ENCODE results near the gene ULK4. TPM values are rescaled to one million over a fixed set of nuclear protein-coding genes. Genes with fewer than 3 reads are reported as not detected.
"Not testable (repeated sequence)": the region's sequence is repeated elsewhere in the genome, so short reads cannot be mapped to it uniquely, and the experiment has no call there.

The ULK4 gene
- total RNA-seq, 1 donor from 2014 or later, result 18.6 TPM

GRCh38 chr3:41290736-41291135 lies 671.2 kb downstream of the ULK4 start:
- intact Hi-C loops (cut with micrococcal nuclease), result no loop called here

GRCh38 chr3:41290306-41290705 lies 671.6 kb downstream of the ULK4 start:
- ChIA-PET POLR2A (no interaction called here), CTCF (no interaction called here)
- Mint-ChIP-seq H3K36me3 (ENCODE audit: low read depth) (no peaks in the 10 kb centered on the region), H3K4me1 (no peaks in the 10 kb centered on the region), H3K27me3 (no peaks in the 10 kb centered on the region), H3K27ac (no peak overlapping the region), H3K4me3 (no peak overlapping the region), H3K9me3 (peaks cover 2% of the 10 kb centered on the region)
- no peak for TF ChIP-seq CTCF (IDR thresholded peaks at IDR 0.05)
- DNase-seq, result no peak
- ATAC-seq (ENCODE audit: low read depth), result no peak
- intact Hi-C loops (cut with micrococcal nuclease), result no loop called here

More at GRCh38 chr3:41290736-41291135, 671.2 kb downstream of the ULK4 start:
- ChIA-PET CTCF (no interaction called here), POLR2A (no interaction called here)
- Mint-ChIP-seq H3K27me3 (no peaks in the 10 kb centered on the region), H3K4me3 (no peak overlapping the region), H3K9me3 (no peaks in the 10 kb centered on the region), H3K36me3 (ENCODE audit: low read depth) (no peaks in the 10 kb centered on the region), H3K4me1 (no peaks in the 10 kb centered on the region), H3K27ac (no peak overlapping the region)
- no peak for DNase-seq
- no peak for ATAC-seq (ENCODE audit: low read depth)
- no peak for TF ChIP-seq CTCF (IDR thresholded peaks at IDR 0.05)

DNA sequence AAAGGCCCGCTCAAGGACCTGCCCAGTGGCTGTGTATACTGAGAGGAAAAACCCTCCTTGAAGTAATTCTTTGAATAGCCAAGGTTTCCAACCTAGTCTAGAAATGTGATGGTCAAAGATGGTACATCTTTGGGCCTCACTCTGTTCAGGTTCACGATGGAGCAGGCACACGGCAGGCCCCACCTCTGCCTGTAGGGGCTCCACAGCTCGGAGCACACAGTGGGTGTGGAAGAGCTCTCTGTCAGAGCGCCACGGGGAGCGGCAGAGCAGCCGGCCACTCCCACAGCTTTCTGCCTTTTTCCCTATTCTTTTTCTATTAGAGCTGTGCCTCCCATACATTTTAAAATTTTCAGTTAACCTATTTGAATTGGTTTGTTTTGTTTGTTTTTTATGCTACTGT lies 673.1 kb downstream of the ULK4 start:
- intact Hi-C loops (cut with micrococcal nuclease), result no loop called here
- DNase-seq, result no peak
- no peak for ATAC-seq (ENCODE audit: low read depth)
- no peaks in the 10 kb centered on the region for H3K4me1 Mint-ChIP-seq
- H3K4me3 Mint-ChIP-seq, result no peak overlapping the region
- CTCF ChIA-PET, result no interaction called here
- POLR2A ChIA-PET, result no interaction called here
- peaks cover 8% of the 10 kb centered on the region for H3K9me3 Mint-ChIP-seq
- H3K27me3 Mint-ChIP-seq, result no peaks in the 10 kb centered on the region
- TF ChIP-seq CTCF (IDR thresholded peaks at IDR 0.05), result no peak
- no peak overlapping the region for H3K27ac Mint-ChIP-seq
- H3K36me3 Mint-ChIP-seq (ENCODE audit: low read depth), result no peaks in the 10 kb centered on the region

DNA sequence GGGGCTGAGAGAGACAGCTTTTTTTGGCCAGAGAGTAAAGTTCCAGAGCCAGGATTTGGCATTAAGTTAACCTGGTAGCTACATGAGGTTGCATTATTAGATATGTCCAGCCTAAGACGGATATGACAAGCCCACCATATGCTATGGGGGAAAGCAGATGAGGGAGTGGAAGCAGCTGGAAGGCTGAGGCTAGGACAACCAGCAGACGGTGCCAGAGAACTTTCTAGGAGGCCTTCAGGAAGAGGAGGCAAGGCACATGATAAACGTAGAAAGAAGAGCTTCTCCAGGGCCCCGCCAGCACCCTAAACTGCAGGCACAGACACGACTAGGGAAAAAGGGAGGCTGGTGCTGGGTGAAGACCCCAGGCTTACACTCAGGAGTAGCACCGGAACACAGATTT lies 675.6 kb downstream of the ULK4 start:
- no peak overlapping the region for H3K27ac Mint-ChIP-seq

GRCh38 chr3:41284934-41285333 lies 677.0 kb downstream of the ULK4 start:
- H3K27ac Mint-ChIP-seq; DNase-seq; H3K36me3 Mint-ChIP-seq (ENCODE audit: low read depth); POLR2A ChIA-PET; ATAC-seq (ENCODE audit: low read depth); H3K4me1 Mint-ChIP-seq; intact Hi-C loops (cut with micrococcal nuclease); H3K27me3 Mint-ChIP-seq; H3K4me3 Mint-ChIP-seq; CTCF ChIA-PET: not testable (repeated sequence)
- H3K9me3 Mint-ChIP-seq, result peaks cover 11% of the 10 kb centered on the region

More for the DNA sequence above, 675.6 kb downstream of the ULK4 start:
- Mint-ChIP-seq H3K36me3 (ENCODE audit: low read depth) (no peaks in the 10 kb centered on the region), H3K9me3 (peaks cover 11% of the 10 kb centered on the region), H3K4me3 (no peak overlapping the region), H3K27me3 (no peaks in the 10 kb centered on the region), H3K4me1 (no peaks in the 10 kb centered on the region)
- CTCF ChIA-PET, result interaction anchor here (0.8 kb wide), 1 partner anchor 72 kb away, joined by 3 read pairs; no protein-coding TSS in a partner anchor
- intact Hi-C loops (cut with micrococcal nuclease), result no loop called here
- no peak for DNase-seq
- no peak for TF ChIP-seq CTCF (IDR thresholded peaks at IDR 0.05)
- POLR2A ChIA-PET, result no interaction called here
- ATAC-seq (ENCODE audit: low read depth), result no peak

- CTCF ChIA-PET, result no interaction called here
- no peaks in the 10 kb centered on the region for H3K27me3 Mint-ChIP-seq
- H3K27ac Mint-ChIP-seq, result no peak overlapping the region
- H3K4me3 Mint-ChIP-seq, result no peak overlapping the region
- POLR2A ChIA-PET, result no interaction called here
- H3K36me3 Mint-ChIP-seq (ENCODE audit: low read depth), result peaks cover 9% of the 10 kb centered on the region
- H3K9me3 Mint-ChIP-seq, result peaks cover 8% of the 10 kb centered on the region
- intact Hi-C loops (cut with micrococcal nuclease), result no loop called here
- no peak for TF ChIP-seq CTCF (IDR thresholded peaks at IDR 0.05)
- no peaks in the 10 kb centered on the region for H3K4me1 Mint-ChIP-seq
- DNase-seq (no peak), ATAC-seq (ENCODE audit: low read depth) (no peak)
These were observed 684.0 kb downstream of the ULK4 start for GRCh38 chr3:41277790-41278465.
